ENCODE measurements around the gene ZKSCAN4.

DNA sequence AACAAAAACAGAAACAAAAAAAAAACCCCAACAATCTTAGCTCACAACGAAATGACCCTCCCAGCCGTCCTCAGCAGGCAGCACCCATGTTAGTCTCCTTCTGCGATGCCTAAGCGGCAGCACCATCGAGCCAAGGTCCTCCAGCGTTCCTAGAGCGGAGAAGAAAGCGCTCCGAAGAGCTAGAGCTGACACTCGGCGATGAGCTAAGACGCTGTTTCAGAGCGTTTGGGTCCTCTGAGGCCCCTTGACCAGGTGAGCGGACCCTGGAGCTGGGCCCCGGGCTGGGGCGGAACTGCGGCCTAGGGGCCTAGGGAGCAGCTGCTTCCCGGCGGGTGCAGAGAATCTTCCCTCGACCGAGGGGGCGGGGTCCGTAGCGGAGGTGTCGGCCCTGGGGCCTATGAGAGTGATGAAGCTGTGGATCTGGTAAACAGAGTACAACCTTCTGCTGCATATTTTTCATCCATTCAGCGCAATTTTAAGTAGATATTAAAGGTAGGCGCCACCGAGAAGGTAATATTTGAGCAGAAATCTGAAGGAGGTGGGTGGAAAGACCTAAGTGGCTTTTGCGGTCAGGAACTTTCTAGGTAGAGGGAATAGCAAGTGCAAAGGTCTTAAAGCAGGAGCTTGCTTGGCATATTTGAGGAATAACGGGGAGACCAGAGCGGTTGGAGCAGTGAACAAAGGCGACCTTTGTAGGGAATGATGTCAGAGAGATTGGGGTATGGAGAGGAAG is 15.1 kb upstream of the ZKSCAN4 start, which contains the start of gene ZSCAN26:
- TF ChIP-seq, protein P1, sequence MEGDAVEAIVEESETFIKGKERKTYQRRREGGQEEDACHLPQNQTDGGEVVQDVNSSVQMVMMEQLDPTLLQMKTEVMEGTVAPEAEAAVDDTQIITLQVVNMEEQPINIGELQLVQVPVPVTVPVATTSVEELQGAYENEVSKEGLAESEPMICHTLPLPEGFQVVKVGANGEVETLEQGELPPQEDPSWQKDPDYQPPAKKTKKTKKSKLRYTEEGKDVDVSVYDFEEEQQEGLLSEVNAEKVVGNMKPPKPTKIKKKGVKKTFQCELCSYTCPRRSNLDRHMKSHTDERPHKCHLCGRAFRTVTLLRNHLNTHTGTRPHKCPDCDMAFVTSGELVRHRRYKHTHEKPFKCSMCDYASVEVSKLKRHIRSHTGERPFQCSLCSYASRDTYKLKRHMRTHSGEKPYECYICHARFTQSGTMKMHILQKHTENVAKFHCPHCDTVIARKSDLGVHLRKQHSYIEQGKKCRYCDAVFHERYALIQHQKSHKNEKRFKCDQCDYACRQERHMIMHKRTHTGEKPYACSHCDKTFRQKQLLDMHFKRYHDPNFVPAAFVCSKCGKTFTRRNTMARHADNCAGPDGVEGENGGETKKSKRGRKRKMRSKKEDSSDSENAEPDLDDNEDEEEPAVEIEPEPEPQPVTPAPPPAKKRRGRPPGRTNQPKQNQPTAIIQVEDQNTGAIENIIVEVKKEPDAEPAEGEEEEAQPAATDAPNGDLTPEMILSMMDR (IDR thresholded peaks at IDR 0.05; ENCODE audit: low read depth, low read length, poor library complexity, severe bottlenecking): no peak
- TF ChIP-seq EZH2phosphoT487 (IDR thresholded peaks at IDR 0.05; ENCODE audit: borderline replicate concordance, low read length): no peak
